HL-60/S4 treated with retinoic acid at 250 ng/mL for 4 days and 3 days (cell line): Measurements from ENCODE around the gene LGR6.

Experiments used
- in situ Hi-C: fragments of 300-500 bp; cut with MboI; formaldehyde crosslinking; loops from 2 replicates; pipeline ENCODE4 v1.7.0; 2022; ENCODE audit warnings: low sequenced_read_pairs

LGR6 gene

GRCh38 chr1:202357506-202357905 lies 163.9 kb downstream of the LGR6 start:
- in situ Hi-C loops, result no loop called here

DNA sequence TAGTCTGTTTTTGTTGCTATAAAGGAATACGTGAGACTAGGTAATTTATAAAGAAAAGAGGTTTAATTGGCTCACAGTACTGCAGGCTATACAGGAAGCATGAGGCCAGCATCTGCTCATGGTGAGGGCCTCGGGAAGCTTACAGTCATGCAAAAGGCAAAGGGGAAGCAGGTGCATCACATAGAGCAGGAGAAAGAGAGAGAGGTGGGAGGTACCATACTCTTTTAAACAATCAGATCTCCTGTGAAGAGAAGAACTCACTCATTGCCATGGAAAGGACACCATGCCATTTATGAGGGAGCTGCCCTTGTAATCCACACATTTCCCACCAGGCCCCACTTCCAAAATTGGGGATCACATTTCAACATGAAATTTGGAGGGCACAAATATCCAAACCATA lies 167.6 kb downstream of the LGR6 start:
- in situ Hi-C loops, result no loop called here

DNA sequence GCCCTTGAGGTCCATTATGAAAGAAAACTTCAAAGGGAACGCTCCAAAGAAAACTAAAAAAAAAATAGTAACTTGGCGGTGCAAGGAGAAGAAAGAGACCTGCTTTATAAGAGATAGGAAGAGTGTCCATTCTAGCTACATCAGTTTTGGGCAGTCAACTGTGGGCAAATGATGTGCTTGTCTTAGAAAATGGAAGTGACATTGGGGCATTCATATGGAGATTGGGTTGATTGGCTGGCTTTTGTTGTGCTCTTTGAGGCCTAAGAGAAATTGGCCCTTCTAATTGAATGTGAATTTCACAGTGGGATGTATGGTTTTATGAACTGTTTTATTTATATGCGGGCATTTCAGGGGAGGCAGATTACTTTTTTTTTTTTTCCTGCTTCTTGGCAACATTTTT lies 168.1 kb downstream of the LGR6 start:
- in situ Hi-C loops, result no loop called here

DNA sequence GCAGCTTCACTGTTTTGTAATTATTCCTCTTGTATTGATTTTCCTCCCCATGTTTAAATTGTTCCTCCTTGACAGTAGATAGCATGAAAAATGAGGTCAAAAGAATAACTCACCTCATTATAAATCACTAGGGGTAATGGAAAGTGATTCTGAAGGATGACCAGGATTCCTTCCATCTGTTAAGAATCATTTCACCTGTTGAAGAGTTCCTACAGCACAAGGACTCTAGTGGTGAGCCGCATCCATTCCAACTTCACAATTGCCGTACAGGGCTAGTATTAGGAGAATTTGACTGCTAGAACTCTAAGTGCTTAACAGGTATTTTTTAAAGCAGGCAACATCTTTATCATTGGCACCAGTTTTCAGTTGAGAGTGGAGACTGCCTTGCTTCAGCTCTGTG lies 168.6 kb downstream of the LGR6 start:
- in situ Hi-C loops, result no loop called here

DNA sequence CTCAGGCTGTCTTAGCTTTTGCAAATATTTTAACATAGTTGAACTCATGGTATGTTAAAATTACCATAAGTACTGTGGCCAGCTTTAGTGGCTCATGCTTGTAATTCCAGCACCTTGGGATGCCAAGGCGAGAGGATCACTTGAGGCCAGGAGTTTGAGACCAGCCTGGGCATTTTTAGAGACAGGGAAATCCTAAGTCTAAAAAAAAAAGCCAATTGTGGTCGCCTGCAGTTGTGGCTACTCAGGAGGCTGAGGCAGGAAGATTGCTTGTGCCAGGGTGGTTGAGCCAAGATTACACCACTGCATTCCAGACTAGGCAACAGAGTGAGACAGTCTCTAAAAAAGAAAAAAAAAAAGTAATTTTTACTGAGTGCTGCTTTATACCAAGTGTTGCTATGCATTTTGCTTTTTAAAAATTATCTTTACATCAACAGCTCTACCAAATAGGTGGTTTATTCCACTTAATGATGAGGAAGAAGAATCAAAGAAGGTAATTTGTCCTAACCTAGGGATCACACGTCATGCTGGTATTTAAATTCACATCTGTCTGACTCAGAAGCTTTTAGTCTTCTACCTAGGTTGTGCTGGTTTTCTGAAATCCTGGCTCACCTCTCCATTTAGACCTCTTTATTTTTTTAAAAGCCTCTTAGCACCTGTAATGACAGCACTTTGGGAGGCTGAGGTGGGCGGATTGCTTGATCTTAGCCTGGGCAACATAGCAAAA lies 171.7 kb downstream of the LGR6 start:
- in situ Hi-C loops, result no loop called here

DNA sequence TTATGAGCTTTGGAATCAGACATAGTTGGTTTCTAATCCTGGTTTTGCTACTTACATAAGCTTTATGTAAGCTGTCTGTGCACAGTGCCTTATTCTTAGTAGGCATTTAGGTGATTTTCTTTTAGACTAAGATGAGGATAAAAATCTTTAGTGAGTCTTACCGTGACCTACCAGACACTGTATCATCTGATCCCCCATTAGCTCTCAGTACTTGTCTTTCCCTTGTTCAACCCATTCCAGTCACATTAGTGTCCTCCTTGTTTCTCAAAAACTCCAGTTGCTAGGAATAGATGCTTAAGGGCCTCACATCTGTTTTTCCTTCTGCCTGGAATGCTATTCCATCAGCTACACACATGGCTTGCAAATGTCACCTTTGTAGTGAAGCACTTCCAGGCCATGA lies 173.7 kb downstream of the LGR6 start:
- in situ Hi-C loops, result no loop called here
